Measurements from ENCODE around the gene LDLR.
"Not testable (repeated sequence)": the region's sequence is repeated elsewhere in the genome, so short reads cannot be mapped to it uniquely, and the experiment has no call there.

Gene LDLR

DNA sequence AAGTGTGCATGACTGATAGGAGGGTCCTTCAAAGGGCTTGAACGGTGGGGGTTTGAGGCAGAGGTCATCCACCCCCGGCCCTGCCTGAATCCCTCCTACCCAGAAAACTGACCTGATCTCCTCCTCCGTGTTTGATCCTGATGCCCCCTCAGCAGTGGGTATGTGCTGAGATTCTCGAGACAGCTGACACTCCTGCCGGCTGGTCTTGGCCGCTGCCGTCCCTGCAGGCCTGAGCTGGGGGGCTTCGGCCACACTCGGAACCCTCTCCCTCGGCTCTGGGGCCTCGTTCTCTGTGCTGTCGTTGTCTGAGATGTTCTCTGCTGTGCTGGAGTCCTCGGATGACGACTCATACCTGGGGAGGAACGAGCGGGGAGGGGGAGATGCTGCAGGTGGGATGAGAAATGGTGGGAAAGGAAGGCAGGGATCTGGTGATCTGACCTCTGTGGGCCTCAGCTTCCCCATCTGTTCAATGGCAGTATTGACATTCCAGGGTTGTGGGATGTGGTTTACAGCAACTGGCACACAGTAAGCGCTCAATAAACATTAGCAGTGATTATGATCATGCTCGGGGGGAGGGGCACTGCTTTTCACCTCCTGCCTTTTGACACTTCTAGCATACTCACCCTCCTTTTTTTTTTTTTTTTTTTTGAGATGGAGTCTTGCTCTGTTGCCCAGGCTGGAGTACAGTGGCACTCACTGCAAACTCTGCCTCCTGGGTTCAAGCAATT, 87.4 kb downstream of the LDLR start:
- no peak for DNase-seq

DNA sequence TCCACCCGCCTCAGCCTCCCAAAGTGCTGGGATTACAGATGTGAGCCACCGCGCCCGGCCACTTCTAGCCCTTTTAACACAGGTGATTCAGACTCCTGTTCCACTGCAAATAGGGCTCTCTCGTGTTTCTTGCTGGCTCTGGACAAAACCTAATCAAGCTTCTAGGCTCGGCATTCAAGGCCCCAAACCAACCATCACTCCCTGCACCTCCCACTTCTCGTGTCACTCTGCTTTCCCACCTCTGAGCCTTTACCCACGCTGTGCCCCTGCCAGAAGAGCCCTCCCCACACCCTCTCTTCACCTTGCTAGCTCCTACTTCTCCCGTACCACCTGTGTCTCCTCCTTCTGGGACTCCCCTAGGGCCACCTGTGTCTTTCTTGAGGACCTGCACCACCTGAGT, 88.3 kb downstream of the LDLR start:
- DNase-seq: no peak

DNA sequence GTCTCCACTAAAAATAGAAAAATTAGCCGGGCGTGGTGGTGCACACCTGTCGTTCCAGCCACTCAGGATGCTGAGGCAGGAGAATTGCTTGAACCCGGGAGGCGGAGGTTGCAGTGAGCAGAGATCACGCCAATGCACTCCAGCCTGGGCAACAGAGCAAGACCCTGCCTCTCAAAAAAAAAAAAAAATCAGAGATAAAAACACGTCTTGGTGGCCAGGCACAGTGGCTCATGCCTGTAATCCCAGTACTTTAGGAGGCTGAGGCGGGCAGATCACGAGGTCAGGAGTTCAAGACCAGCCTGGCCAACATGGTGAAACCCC, 89.8 kb downstream of the LDLR start:
- not testable (repeated sequence) for DNase-seq

DNA sequence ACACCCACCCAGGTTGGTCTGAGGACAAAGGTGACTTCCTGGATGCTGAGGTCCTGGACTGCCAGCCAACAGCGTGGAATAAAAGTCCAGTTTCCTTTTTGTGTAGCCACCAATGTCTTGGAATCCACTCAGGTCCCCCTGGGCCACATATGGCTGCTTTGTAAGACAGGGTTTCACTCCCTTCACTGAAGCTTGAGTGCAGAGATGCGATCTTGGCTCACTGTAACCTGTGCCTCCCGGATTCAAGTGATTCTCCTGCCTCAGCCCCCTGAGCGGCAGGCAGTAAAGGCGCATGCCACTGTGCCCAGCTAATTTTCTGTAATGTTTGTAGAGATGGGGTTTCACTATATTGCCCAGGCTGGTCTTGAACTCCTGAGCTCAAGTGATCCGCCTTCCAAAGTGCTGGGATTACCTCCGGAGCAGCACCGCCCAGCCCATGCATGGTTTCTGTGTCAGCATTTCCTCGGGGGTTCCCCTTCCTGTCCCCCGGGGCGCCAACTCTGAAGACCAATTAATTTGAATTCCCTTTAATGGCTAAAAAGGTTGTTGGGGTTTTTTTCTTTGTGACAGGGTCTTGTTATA, 90.5 kb downstream of the LDLR start:
- DNase-seq: no peak

DNA sequence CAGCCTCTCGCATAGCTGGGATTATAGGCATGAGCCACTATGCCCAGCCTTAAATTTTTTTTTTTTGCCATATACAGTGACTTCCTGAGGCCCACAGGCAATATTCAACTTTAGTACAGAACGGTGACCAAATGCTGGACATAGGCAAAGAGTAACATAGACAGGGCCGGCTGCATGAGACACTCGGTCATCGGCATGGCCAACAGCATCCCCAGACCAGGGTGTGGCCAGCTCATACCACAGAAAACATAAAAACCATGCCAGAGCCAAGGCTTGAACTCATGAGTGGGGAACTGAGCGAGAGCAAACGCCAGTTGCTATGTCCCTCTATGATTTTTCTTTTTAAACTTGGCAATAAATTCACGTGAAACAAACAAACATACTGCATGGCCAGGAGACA, 91.1 kb downstream of the LDLR start:
- DNase-seq: no peak

DNA sequence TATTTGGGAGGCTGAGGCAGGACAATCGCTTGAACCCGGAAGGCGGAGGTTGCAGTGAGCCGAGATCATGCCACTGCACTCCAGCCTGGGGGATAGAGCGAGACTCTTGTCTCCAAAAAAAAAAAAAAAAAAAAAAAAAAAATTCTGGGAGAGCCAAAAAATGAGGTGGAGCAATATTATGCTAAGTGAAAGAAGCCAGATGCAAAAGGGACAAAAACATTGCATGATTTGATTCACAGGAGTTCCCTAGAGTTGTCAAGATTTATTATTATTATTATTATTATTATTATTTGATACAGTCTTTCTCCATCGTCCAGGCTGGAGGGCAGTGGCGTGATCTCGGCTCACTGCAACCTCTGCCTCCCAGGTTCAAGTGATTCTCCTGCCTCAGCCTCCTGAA, 91.7 kb downstream of the LDLR start:
- not testable (repeated sequence) for DNase-seq

DNA sequence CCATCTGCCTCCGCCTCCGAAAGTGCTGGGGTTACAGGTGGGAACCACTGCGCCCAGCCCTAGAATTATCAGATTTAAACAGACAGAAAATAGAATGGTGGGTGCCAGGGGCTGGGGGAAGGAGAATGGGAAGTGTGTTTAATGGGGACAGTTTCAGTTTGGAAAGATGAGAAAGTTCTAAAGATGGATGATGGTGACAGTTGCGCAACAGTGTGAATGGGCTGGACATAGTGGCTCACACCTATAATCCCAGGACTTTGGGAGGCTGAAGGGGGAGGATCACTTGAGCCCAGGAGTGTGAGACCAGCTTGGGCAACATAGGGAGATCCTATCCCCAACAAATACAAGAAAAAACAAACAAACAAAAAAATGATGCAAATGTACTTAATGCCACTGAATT, 92.2 kb downstream of the LDLR start:
- no peak for DNase-seq

Data from NCI-H2107 (cell line).